GM12892 (cell line): ENCODE measurements around the gene TCP1.

Source experiments
- POLR2A ChIP-seq: IDR thresholded peaks from 2 replicates; pipeline ENCODE4 v1.6.1; 2011; ENCODE audit warnings: low read depth, low read length, control low read depth
- POLR2AphosphoS5 ChIP-seq: IDR thresholded peaks from 2 replicates; pipeline ENCODE4 v1.6.1; 2011; ENCODE audit warnings: low read depth, low read length, control low read depth

DNA sequence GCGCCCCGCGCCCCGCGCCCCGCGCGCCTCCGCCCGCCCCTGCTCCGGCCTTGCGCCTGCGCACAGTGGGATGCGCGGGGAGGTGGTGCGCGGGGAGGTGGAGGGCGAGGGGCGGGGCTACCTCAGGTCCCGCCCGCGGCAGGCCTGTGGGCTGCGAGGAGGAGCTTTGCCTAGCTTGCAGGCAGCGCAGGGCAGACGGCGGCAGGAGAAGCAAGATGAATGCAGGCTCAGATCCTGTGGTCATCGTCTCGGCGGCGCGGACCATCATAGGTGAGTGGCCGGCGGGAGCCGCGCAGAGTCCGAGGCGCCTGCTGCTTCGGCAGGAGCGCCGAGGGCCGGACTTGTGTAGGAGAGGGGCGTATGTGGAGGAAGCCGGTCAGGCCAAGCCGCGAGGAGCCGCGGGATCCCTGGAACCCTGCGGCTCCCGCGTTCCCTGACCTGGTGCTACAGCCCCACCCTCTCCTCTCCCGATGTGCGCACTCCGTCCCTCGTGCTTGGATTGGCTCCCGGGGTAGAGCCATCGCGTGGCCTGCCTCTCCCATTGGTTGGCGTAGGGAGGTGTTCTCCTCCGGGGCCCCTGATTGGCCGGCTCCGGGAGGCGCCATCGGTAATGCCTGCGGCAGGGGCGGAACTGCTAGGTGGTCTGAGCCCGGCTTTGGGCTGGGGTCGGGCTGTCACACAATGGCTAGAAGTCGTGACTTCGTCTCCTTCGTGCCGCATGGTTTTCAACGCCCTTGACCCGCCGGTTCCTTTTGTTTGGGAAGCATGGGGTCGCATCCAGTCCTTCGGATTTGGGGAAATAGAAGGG lies 27.3 kb downstream of the TCP1 start, which contains the start of gene ACAT2:
- peak; percentile 72 for TF ChIP-seq POLR2A
- peak; percentile 75 for TF ChIP-seq POLR2AphosphoS5
